Duodenal mucosa (tissue), 2 donors: ENCODE results near the gene MOGAT1.

Source experiments
- H3K27ac ChIP-seq: one replicate; pipeline ENCODE4 v1.7.0; 2013; ENCODE audit warnings: low read depth, low read length
- H3K27me3 ChIP-seq, 2 donors: one replicate each; pipeline ENCODE4 v1.7.0; 2013; ENCODE audit warnings: low read length in 2 of 2, control low read depth in 1 of 2; ENCODE audit not compliant: insufficient read depth in 2 of 2, control insufficient read depth in 1 of 2
- H3K36me3 ChIP-seq, 2 donors: one replicate each; pipeline ENCODE4 v1.7.0; 2013; ENCODE audit warnings: low read length in 2 of 2, control low read depth in 1 of 2; ENCODE audit not compliant: insufficient read depth in 2 of 2, control insufficient read depth in 1 of 2
- H3K4me1 ChIP-seq, 2 donors: one replicate each; pipeline ENCODE4 v1.7.0; 2013; ENCODE audit warnings: low read length in 2 of 2, control low read depth in 1 of 2; ENCODE audit not compliant: insufficient read depth in 2 of 2, control insufficient read depth in 1 of 2
- H3K4me3 ChIP-seq, 2 donors: one replicate each; pipeline ENCODE4 v1.7.0; 2013; ENCODE audit warnings: low read length in 2 of 2, low read depth in 1 of 2
- H3K9ac ChIP-seq, 2 donors: one replicate each; pipeline ENCODE4 v1.7.0; 2013; ENCODE audit warnings: low read length in 2 of 2, low read depth in 1 of 2
- H3K9me3 ChIP-seq, 2 donors: one replicate each; pipeline ENCODE4 v1.7.0; 2013; ENCODE audit warnings: low read length in 2 of 2, control low read depth in 1 of 2; ENCODE audit not compliant: control insufficient read depth in 1 of 2

MOGAT1 gene

DNA sequence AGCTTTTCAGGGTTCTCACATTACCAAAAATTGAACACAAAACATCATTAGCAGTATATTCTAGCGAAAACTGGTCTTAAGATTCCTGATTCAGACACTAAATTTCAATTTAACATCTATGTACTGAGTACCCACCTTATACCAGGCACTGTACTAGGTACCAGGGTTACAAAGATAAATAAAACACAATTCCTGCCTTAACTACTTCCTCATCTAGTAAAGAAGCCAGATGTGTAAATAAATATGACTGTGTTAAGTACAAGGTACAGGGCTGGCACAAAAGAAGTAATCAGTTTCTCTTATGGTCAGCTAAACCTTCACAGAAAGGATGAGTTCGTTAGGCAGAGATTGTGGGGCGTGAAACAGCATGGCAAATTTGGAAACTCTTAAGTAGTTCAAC lies 21.7 kb upstream of the MOGAT1 start:
- Histone ChIP-seq H3K4me1 (peaks cover 36 to 51% of the 10 kb centered on the region in 2 donors), H3K9ac (no peak overlapping the region), H3K4me3 (no peak overlapping the region), H3K9me3 (no peaks in the 10 kb centered on the region), H3K27ac (no peak overlapping the region), H3K27me3 (no peaks in the 10 kb centered on the region), H3K36me3 (peaks cover 10 to 24% of the 10 kb centered on the region in 2 donors)

DNA sequence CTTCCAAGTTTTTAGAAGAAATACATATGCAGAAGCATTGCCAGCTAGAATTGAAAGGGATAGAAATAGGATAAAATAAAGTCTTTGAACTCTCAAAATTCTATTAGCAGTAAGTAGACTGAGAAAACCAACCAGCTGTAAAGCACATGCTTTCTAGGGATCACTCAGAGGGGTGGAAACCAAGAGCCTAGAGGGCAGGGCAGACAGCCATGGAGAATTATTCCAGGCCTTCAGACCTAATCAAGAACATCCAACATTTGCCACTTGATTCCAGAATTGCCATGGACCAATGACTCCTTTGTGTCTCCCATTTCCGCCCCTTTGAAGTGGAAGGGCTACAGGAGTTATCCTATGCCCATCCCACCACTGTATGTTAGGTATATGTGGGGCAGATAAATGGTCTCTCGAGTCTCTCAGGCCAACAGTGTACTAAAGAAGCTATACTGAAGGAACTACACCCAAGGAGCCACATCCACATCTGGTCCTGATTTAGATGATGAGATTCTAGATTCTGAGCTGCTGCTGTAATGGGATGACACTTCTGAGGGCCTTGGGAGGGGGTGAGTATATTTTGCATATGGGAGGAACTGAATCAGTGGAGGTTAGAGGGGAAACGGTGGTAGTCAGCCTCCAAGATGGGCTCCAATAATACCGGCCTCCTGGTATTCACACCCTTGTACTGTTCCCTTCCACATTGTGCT lies 19.6 kb upstream of the MOGAT1 start:
- no peaks in the 10 kb centered on the region for H3K9me3 ChIP-seq
- peaks cover 10 to 13% of the 10 kb centered on the region in 2 donors for H3K36me3 ChIP-seq
- no peak overlapping the region for H3K4me3 ChIP-seq
- H3K9ac ChIP-seq: no peak overlapping the region
- H3K4me1 ChIP-seq: peaks cover 48 to 55% of the 10 kb centered on the region in 2 donors
- H3K27ac ChIP-seq: no peak overlapping the region
- no peaks in the 10 kb centered on the region for H3K27me3 ChIP-seq

DNA sequence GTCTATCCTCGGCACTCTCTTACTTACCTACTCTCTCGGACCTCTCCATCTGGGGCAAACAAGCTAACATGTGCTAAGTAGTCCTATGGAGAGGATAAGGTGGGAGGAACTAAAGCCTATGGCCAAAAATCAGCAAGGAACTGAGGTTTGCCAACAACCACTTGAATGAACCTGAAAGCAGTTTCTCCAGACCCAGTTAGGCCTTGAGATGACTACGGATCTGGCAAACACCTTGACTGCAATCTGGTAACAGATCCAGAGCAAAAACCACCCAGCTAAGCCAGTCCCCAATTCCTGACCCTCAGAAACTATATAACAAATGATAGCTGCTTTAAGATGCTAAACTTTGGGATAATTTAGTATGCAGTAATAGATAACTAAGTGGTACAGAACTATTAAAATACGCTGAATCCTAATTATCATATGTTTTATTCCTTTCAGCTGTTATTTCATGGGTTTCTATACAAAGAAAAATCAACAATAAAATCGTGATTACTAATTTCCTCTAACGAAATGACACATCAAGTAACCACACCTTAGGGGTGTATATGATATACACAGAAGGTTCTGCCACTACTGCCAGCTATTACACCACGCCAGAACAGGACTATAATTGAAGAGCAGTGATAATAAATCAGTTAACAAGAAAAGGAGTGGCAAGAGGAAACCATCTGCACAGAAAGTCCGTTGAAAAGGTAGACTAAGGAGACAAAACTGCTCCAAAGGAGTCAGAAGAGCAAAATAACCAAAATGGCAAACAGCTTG lies 18.8 kb upstream of the MOGAT1 start:
- no peaks in the 10 kb centered on the region for H3K27me3 ChIP-seq
- H3K9ac ChIP-seq: peak overlapping the region; percentile 4 to 36

DNA sequence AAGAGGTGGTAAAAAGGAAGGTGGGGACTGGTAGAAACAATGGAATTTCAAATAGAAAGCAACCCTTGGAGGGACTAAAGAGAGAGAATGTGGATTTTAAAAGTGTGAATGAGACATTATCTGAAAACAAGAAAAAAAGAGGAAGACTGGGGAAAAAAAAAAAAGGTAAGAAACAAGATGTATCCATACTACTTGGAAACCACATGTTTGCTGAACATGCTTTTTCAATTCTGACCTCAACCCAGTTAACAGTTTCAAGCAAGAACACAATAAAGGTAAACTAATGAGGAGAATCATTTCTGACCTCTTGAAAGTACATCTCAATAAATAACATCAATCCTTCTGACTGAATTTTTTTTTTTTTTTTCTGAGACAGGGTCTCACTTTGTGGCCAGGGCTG lies 18.2 kb upstream of the MOGAT1 start:
- no peaks in the 10 kb centered on the region for H3K9me3 ChIP-seq
- H3K9ac ChIP-seq: peak overlapping the region in 1 of 2 donors; percentile 4
- peaks cover 2 to 3% of the 10 kb centered on the region in 2 donors for H3K36me3 ChIP-seq
- peak overlapping the region in 1 of 2 donors; percentile 11 for H3K4me3 ChIP-seq
- H3K27ac ChIP-seq: no peak overlapping the region
- H3K4me1 ChIP-seq: peaks cover 48 to 58% of the 10 kb centered on the region in 2 donors
- H3K27me3 ChIP-seq: no peaks in the 10 kb centered on the region

More for the DNA sequence above, 18.8 kb upstream of the MOGAT1 start:
- no peak overlapping the region for H3K27ac ChIP-seq
- no peaks in the 10 kb centered on the region for H3K9me3 ChIP-seq
- peaks cover 6 to 8% of the 10 kb centered on the region in 2 donors for H3K36me3 ChIP-seq
- peak overlapping the region in 1 of 2 donors; percentile 11 for H3K4me3 ChIP-seq
- H3K4me1 ChIP-seq: peaks cover 48 to 58% of the 10 kb centered on the region in 2 donors

DNA sequence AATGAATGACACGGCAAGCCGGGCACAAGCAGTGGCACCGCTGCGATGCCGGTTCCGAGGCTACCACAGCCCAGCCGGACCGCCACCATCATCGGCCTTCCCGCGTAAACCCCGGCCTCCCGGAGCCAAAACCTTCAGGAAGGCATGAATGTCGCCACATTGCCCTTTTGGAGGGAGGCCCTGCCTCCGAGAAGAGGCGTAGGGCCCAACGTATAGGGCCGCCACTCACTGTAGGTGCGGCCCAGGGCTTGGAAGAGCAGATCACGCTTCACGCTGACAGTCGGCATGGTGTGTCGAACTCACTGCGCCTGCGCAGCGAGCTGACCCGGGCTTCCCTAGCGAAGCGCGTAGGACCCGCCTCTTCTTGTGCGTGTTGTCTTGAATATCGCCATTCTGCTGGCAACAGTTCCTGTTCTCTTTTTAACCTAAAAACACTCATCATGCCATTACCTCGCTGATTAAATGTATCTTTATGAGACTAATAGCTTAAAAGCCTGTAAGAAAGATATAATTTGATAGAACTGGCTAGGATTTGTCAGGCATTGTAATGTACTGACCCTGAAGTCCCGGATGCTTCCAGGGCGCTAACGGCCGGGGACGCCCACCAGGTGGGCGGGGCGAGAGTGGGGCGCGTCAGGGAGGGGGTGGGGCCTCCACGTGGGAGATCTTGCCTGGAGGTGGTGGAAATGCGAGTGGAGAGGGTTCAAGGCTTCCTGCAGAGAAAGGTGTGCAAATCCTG lies 15.5 kb upstream of the MOGAT1 start, which contains the start of gene FARSB:
TSS of gene FARSB (minus strand) at position 306 of the 739 bp plus-strand sequence. CDS start at position 287, 19 bp downstream.
- H3K9ac ChIP-seq: peak within 1 kb of the TSS; percentile 81 to 93
- H3K9me3 ChIP-seq: no peaks in the 10 kb centered on the region
- peak within 1 kb of the TSS; percentile 94 to 99 for H3K4me3 ChIP-seq
- peak within 1 kb of the TSS; percentile 83 for H3K27ac ChIP-seq
- peaks cover 35 to 45% of the 10 kb centered on the region in 2 donors for H3K4me1 ChIP-seq
- no peaks in the 10 kb centered on the region for H3K36me3 ChIP-seq
- no peaks in the 10 kb centered on the region for H3K27me3 ChIP-seq

DNA sequence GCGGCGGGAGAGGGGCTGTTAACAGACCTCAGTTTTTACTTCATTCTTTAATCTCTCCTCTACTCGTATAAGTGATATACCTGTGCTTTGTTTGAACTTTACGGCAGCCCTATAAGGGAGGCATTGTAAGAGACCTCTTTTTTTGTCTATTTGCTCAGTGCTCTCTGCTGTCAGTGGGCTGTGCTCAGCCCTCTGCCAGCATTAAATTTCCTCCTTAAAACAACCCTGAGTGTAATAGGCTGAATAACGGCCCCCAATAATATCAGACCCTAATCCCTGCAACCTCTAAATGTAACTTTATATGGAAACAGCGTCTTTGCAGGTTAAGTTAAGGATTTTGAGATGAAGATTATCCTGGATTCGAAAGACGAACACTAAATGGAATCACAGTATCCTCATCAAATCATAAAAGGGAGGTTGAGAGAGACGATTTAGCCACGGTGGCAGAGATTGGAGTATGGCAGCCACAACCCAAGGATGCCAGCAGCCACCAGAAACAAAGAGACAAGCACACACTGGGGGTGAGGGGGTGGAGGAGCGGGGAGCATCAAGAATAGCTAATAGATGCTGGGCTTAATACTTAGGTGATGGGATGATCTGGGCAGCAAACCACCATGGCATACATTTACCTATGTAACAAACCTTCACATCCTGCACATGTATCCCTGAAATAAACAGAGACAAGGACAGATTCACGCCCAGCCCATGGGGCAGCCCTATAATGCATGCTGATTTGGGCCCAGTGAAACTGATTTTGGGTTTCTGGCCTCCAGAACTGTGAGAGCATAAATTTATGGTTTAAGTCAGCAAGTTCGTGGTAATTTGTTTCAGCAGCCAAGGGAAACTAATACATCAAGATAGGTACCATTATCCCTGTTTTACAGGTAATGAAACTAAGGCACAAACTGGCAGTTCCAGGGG lies 14.7 kb upstream of the MOGAT1 start:
- Histone ChIP-seq H3K4me3 (peak overlapping the region; percentile 94 to 99), H3K4me1 (peaks cover 29 to 37% of the 10 kb centered on the region in 2 donors), H3K27ac (no peak overlapping the region), H3K27me3 (no peaks in the 10 kb centered on the region), H3K9me3 (no peaks in the 10 kb centered on the region), H3K9ac (peak overlapping the region; percentile 8 to 81), H3K36me3 (no peaks in the 10 kb centered on the region)

DNA sequence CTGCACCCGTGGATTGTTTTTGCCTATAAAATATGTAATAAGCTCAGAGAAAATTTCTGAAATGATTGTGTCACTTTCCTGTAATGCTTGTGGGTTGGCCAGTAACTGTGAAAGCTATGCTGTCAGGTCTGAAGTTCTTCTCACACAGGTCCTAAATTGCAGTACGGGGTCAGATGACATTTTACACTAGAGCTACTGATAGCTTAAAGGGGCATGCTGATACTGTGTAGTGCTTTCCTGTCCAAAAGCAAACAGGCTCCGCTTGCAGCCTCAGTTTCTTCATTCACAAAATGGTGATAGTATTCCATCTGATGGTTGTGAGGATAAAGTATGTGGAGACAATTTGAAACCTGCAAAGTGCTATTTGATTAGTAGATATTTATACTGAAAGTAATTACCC lies 8.0 kb upstream of the MOGAT1 start:
- H3K27ac ChIP-seq: no peak overlapping the region
- no peak overlapping the region for H3K9ac ChIP-seq
- no peaks in the 10 kb centered on the region for H3K27me3 ChIP-seq
- H3K36me3 ChIP-seq: no peaks in the 10 kb centered on the region
- peaks cover 3 to 6% of the 10 kb centered on the region in 2 donors for H3K4me1 ChIP-seq
- H3K9me3 ChIP-seq: peaks cover 0 to 2% of the 10 kb centered on the region in 2 donors
- H3K4me3 ChIP-seq: peak overlapping the region in 1 of 2 donors; percentile 13

DNA sequence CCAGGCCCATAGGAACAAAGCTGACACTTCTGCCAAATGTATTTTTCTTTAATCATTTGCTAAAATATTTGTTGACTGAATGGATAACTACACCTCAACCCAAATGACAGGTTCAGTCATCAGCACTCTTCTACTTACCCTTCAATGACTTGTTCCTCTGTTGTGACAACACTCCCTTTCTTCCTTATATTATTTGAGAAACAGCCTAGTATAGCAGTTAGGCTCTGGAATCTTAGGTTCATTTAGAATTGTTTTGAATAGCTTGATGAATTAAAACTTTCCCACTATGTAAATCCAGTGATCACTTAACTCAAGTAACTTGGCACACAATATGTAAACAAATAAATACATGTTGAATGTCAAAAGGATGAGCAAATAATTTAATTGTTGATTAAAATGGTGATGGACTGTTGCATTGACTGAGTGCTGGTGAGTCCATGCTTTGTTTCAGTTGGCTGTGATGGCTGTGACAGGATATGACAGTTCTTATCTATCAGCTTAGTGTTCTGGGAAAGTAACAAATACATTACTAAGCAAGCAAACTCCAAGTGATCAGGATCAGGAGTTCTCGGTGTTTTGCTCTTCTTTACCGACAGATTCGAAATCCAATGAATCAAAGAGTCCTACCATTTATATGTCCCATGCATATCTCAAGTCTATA lies 2.8 kb upstream of the MOGAT1 start:
- Histone ChIP-seq H3K9ac (no peak overlapping the region), H3K27me3 (peaks cover 4 to 8% of the 10 kb centered on the region in 2 donors), H3K4me1 (peaks cover 6 to 12% of the 10 kb centered on the region in 2 donors), H3K36me3 (no peaks in the 10 kb centered on the region), H3K9me3 (peaks cover 0 to 2% of the 10 kb centered on the region in 2 donors), H3K27ac (no peak overlapping the region), H3K4me3 (no peak overlapping the region)

DNA sequence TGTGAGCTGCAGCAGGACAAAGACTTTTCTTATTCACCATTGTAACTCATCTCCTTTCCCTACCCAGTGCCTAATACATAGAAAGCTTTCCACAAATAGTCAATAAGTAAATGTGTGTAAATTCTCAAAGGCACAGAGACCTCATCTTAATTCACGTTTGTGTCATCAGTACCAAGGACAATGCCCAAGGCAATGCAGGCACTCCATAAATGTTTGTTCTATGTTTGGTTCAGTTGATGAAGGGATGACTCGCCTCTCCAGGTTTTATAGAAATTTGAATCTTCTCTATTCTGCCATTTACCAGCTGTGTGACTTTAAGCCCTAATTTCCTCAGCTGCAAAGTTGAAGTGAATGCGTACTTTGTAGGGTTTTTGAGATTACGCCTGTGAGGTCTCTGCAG lies 2.1 kb upstream of the MOGAT1 start:
- H3K36me3 ChIP-seq: no peaks in the 10 kb centered on the region
- H3K27ac ChIP-seq: no peak overlapping the region
- no peak overlapping the region for H3K9ac ChIP-seq
- peaks cover 0 to 2% of the 10 kb centered on the region in 2 donors for H3K9me3 ChIP-seq
- peaks cover 7 to 9% of the 10 kb centered on the region in 2 donors for H3K27me3 ChIP-seq
- peaks cover 5 to 9% of the 10 kb centered on the region in 2 donors for H3K4me1 ChIP-seq
- H3K4me3 ChIP-seq: no peak overlapping the region
